ENCODE measurements around the gene OPN5.

DNA sequence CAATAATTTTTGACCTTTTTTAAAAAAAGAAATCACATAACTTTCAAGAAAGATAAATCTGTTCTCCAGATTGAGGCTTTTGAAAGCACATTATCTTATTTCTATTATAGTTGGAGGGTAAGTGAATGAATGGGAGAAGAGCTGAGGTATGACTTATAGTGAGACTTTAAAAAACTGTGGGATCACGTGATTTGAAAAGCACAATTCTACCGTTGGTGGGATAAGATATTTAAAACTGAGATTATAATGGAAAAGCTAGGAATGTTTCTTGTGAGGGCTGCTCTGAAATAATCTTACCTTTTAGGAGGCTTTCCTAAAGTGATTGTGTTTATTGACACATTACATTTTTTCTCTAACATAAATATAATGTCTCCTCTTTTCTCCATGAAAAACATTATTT is 9.5 kb upstream of the OPN5 start:
- TF ChIP-seq CTCF (conservative IDR thresholded peaks at IDR 0.05 in 1 of 2, IDR thresholded peaks at IDR 0.05 in 1 of 2; ENCODE audit: low read depth in 1 of 2, low read length in 2 of 2) (no peak), EZH2 (IDR thresholded peaks at IDR 0.05; ENCODE audit: low read length, missing control alignments) (no peak)

All from fibroblast of lung (primary cell).